Right lobe of liver (tissue), 4 donors: ENCODE measurements around the gene RAMAC.
A peak's percentile ranks its signal among the peaks of the same experiment; 100 is the strongest.

ENCODE experiments used
- CTCF ChIP-seq, 4 donors: fragments of 200-600 bp in 3 of 4; fragments of 450-650 bp in 1 of 4; IDR thresholded peaks; one replicate each; pipeline versions ENCODE4 v1.5.1 to v1.8.0; 2016 to 2022; ENCODE audit warnings: antibody characterized with exemption in 4 of 4, mild to moderate bottlenecking in 2 of 4
- POLR2A ChIP-seq: fragments of 450-650 bp; IDR thresholded peaks from one replicate; pipeline ENCODE4 v1.6.1; 2017; ENCODE audit warnings: antibody characterized with exemption, mild to moderate bottlenecking
- donor health status: DM: no; HTN: no; CAD: no.
- donor health status: DM: no; HTN: no; CAD: no.
- donor health status: DM: no; HTN: yes; CAD: no.

DNA sequence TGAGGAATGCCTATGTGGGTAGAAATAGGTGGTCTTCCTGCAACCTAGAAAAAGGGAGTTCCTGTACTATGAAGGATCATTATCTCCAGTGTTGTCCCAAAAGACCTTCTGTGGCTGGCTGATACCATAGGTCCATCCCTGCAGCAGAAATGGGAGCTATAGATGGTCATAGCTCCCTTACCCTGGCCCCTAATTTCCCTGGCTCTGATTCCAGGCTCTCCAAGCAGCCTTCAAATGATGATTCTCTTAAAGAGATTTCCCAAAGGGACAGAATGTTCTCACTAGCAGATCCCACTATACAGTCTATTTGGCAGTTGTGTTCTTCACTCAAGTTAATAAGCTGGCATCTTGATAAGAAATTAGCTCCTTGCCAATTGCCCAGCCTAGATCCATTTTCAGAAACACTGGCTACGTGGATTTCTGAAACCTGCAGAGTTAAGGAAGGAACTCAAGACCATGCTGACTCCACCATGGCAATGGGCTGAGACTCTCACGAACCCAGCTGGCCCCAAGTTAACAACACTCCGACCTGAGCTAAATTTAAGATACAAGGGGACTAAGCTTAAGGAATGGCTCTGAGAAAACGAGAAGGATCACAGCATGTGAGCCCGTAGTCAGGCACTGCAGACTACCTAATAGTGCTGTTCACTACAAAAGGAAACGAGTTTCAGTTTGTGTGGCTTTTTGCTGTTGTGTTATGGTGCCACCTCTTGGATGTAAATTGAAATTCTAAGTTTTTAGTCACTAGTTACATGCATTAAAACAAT, 14.1 kb downstream of the RAMAC start:
- TF ChIP-seq CTCF (IDR thresholded peaks at IDR 0.05) (peak; percentile 56 to 80 (median 58)), POLR2A (no peak)
